Parathyroid adenoma (tissue), 2 donors: ENCODE results near the gene ETS1.

ENCODE experiments used
- H2AFZ ChIP-seq: fragments of 300-600 bp; sonication (generic); one replicate; pipeline ENCODE4 v1.7.0; 2017; ENCODE audit warnings: antibody characterized with exemption, mild to moderate bottlenecking
- H3K27ac ChIP-seq: fragments of 300-600 bp; sonication (generic); one replicate; pipeline ENCODE4 v1.7.0; 2017
- H3K27me3 ChIP-seq: fragments of 300-600 bp; sonication (generic); one replicate; pipeline ENCODE4 v1.7.0; 2017; ENCODE audit warnings: low read length; ENCODE audit not compliant: control insufficient read depth, insufficient read depth
- H3K36me3 ChIP-seq: fragments of 300-600 bp; sonication (generic); one replicate; pipeline ENCODE4 v1.7.0; 2017; ENCODE audit warnings: low read length; ENCODE audit not compliant: control insufficient read depth, insufficient read depth
- H3K4me1 ChIP-seq: fragments of 300-600 bp; sonication (generic); one replicate; pipeline ENCODE4 v1.7.0; 2017; ENCODE audit warnings: control low read depth
- H3K4me2 ChIP-seq: fragments of 300-600 bp; sonication (generic); one replicate; pipeline ENCODE4 v1.7.0; 2017; ENCODE audit warnings: low read length
- H3K4me3 ChIP-seq: fragments of 300-600 bp; sonication (generic); one replicate; pipeline ENCODE4 v1.7.0; 2017; ENCODE audit warnings: low read depth, low read length
- H3K79me2 ChIP-seq: fragments of 300-600 bp; sonication (generic); one replicate; pipeline ENCODE4 v1.7.0; 2017; ENCODE audit warnings: control low read depth
- H3K9ac ChIP-seq: fragments of 300-600 bp; sonication (generic); one replicate; pipeline ENCODE4 v1.7.0; 2017; ENCODE audit warnings: mild to moderate bottlenecking
- H3K9me3 ChIP-seq: fragments of 300-600 bp; sonication (generic); one replicate; pipeline ENCODE4 v1.7.0; 2017; ENCODE audit warnings: low read length; ENCODE audit not compliant: control insufficient read depth
- CTCF ChIP-seq: fragments of 300-600 bp; sonication (generic); IDR thresholded peaks from one replicate; pipeline ENCODE4 v1.7.0; 2017; ENCODE audit warnings: antibody characterized with exemption, mild to moderate bottlenecking
- donor health status: primary hyperparathyroidism.

Gene ETS1

DNA sequence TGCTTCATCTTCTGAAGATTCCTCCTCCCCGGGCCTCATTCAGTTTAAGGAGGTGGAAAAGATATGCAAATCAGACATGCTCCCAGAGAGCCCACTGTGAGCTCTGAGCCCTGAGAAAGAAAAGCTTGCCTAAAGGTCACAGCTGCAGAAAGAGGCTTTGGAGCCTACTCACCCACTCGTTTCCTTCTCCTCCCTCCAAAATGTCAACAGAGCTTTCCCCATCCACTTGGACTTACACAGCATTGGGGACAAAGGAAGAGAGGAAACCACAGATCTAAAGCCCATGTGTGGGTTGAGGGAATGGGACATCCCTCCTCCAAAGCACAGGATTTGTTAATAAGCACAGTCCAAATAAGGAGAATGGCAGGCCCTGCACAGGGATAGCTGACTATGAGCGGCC is 158.4 kb downstream of the ETS1 start:
- Histone ChIP-seq H3K27me3 (no peaks in the 10 kb centered on the region), H3K79me2 (no peaks in the 10 kb centered on the region), H3K4me3 (no peak overlapping the region), H3K27ac (no peak overlapping the region), H3K36me3 (no peaks in the 10 kb centered on the region), H3K4me1 (no peaks in the 10 kb centered on the region), H3K4me2 (no peak overlapping the region), H2AFZ (no peak overlapping the region), H3K9ac (no peak overlapping the region), H3K9me3 (no peaks in the 10 kb centered on the region)
- TF ChIP-seq CTCF, result no peak

- Histone ChIP-seq H3K9me3 (no peaks in the 10 kb centered on the region), H3K4me3 (no peak overlapping the region), H3K4me2 (no peak overlapping the region), H3K27ac (peak overlapping the region; percentile 61), H3K36me3 (no peaks in the 10 kb centered on the region), H3K4me1 (no peaks in the 10 kb centered on the region), H3K27me3 (no peaks in the 10 kb centered on the region), H3K9ac (no peak overlapping the region), H2AFZ (no peak overlapping the region), H3K79me2 (no peaks in the 10 kb centered on the region)
- no peak for TF ChIP-seq CTCF
Measured at GRCh38 chr11:128424851-128425285, 162.5 kb downstream of the ETS1 start.

DNA sequence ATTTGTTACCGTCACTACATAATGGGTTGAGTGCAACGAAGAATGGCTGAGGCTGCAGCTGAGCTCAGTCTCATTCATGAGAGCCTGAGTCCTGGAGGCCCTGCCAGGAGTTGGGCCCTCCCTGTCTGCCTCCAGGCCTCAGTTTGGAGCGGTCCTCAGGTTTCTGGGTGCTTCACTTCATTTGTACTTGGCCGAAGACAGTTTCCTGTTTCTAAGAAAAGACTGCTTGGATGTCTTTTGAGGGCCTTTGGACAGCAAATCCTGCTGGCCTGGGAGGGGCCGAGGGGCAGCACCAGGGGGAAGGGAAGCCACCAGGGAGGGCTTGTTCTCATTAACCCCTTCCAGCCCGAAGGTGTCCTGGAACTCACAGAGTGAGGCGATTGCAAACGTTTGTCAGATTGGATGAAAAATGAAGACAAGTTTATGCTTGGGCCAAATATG is 163.1 kb downstream of the ETS1 start:
- Histone ChIP-seq H3K9me3 (no peaks in the 10 kb centered on the region), H3K27ac (peak overlapping the region; percentile 22), H3K36me3 (no peaks in the 10 kb centered on the region), H3K79me2 (no peaks in the 10 kb centered on the region), H3K4me1 (no peaks in the 10 kb centered on the region), H3K4me3 (no peak overlapping the region), H3K27me3 (no peaks in the 10 kb centered on the region), H3K9ac (no peak overlapping the region), H3K4me2 (no peak overlapping the region), H2AFZ (no peak overlapping the region)
- no peak for TF ChIP-seq CTCF

DNA sequence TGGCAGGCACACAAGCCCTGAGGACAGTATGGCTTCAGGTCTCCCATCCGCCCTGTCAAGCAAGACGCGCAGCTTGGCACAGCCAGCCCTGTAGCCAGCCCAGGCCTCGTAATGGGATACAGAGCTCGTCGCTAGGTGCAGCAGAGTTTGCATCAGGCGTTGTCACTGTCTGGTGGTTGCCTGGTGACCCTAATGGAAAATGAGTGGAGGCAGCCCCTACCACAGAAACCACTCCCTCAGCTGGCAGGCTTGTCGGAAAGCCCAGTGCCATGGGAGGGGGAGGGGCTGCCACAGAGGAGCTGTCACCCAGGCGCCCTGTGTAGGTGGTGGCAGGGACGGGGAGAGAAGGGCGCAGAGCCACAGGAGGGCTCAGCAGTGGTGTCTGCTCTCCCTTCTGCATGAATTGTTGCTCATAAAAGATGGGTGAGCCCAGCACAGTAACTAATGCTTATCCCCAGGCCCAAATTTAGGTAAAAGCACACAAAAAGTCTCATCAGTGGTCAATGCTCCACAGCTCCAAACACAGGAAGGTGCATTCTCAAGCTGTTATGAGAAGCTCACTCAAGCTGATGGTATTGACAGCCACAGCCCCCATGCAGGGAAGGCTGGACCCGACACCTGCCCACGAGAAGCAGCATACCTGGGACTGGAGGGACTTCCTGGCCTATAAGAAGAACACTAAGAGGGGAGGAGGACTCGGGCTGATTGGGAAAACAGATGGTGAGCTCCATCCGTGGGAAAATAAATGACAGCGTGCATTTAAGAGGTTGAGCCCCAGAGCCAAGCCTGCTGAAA is 164.6 kb downstream of the ETS1 start:
- Histone ChIP-seq H3K4me3 (no peak overlapping the region), H3K27me3 (no peaks in the 10 kb centered on the region), H2AFZ (no peak overlapping the region), H3K4me1 (no peaks in the 10 kb centered on the region), H3K9ac (no peak overlapping the region), H3K9me3 (no peaks in the 10 kb centered on the region), H3K79me2 (no peaks in the 10 kb centered on the region), H3K27ac (no peak overlapping the region), H3K36me3 (no peaks in the 10 kb centered on the region), H3K4me2 (no peak overlapping the region)
- no peak for TF ChIP-seq CTCF
